Vagina (tissue), 2 donors: Measurements from ENCODE around the gene MAD1L1. TPM values are rescaled to one million over a fixed set of nuclear protein-coding genes. Genes with fewer than 3 reads are reported as not detected.

Source experiments
- DNase-seq, 2 donors: peaks; one replicate each; pipeline ENCODE4 v3.0.0-alpha.2; 2017; ENCODE audit errors: extremely low spot score in 2 of 2
- H3K27ac ChIP-seq: fragments of 200-600 bp; sonication (generic); one replicate; pipeline ENCODE4 v1.5.1; 2019
- H3K27me3 ChIP-seq: fragments of 200-600 bp; sonication (generic); one replicate; pipeline ENCODE4 v1.5.1; 2019
- H3K36me3 ChIP-seq, 2 donors: fragments of 200-600 bp; sonication (generic); one replicate each; pipeline ENCODE4 v1.5.1; 2017 to 2019
- H3K4me1 ChIP-seq: fragments of 200-600 bp; sonication (generic); one replicate; pipeline ENCODE4 v1.5.1; 2019
- H3K4me3 ChIP-seq, 2 donors: fragments of 200-600 bp; sonication (generic); 1 replicate in 1 of 2; 2 replicates in 1 of 2; pipeline ENCODE4 v1.5.1; 2016 to 2019
- H3K9me3 ChIP-seq: fragments of 200-600 bp; sonication (generic); one replicate; pipeline ENCODE4 v1.5.1; 2019
- CTCF ChIP-seq, 3 experiments: fragments of 450-650 bp in 2 of 3; fragments of 200-600 bp in 1 of 3; sonication (generic) in 1 of 3; IDR thresholded peaks; one replicate each; pipeline ENCODE4 v1.5.1; 2017 to 2019; ENCODE audit warnings: antibody characterized with exemption in 3 of 3, mild to moderate bottlenecking in 2 of 3, moderate library complexity in 2 of 3
- POLR2A ChIP-seq, 2 donors: fragments of 450-650 bp; IDR thresholded peaks; one replicate each; pipeline ENCODE4 v1.6.1; 2017; ENCODE audit warnings: antibody characterized with exemption in 2 of 2, mild to moderate bottlenecking in 2 of 2, moderate library complexity in 2 of 2
- POLR2AphosphoS5 ChIP-seq, 2 donors: sonication (generic); formaldehyde crosslinking; IDR thresholded peaks; one replicate each; pipeline ENCODE4 v1.9.0; 2017; ENCODE audit warnings: antibody characterized with exemption in 2 of 2, mild to moderate bottlenecking in 2 of 2, low read depth in 1 of 2; ENCODE audit not compliant: insufficient read depth in 1 of 2
- intact Hi-C: fragments of 100-400 bp; cut with DNase I; formaldehyde crosslinking; loops from one replicate; pipeline ENCODE4 v1.15.1; 2023
- total RNA-seq: library from RNA; depleted of rRNA; stranded (reverse); fragments of >200 nt; gene quantifications from one replicate; pipeline ENCODE4 v1.2.3, GENCODE V29; 2016

MAD1L1 gene
- total RNA-seq, 1 donor from 2014 or later = 62.4 TPM

- Histone ChIP-seq H3K4me3 (no peak overlapping the region), H3K4me1 (peaks cover 28% of the 10 kb centered on the region), H3K9me3 (no peaks in the 10 kb centered on the region), H3K27me3 (no peaks in the 10 kb centered on the region), H3K36me3 (no peaks in the 10 kb centered on the region), H3K27ac (no peak overlapping the region)
- intact Hi-C loops = no loop called here
- TF ChIP-seq POLR2AphosphoS5 (IDR thresholded peaks at IDR 0.05; ENCODE audit: insufficient read depth in 1 of 2, low read depth in 1 of 2) (no peak), CTCF (IDR thresholded peaks at IDR 0.05) (no peak)
- no peak for DNase-seq
These were observed 424.7 kb downstream of the MAD1L1 start for GRCh38 chr7:1807821-1808600.

GRCh38 chr7:1806354-1806753 is 426.4 kb downstream of the MAD1L1 start:
- no peak overlapping the region for H3K4me3 ChIP-seq
- H3K9me3 ChIP-seq = no peaks in the 10 kb centered on the region
- TF ChIP-seq POLR2A (IDR thresholded peaks at IDR 0.05) (no peak), CTCF (IDR thresholded peaks at IDR 0.05) (no peak), POLR2AphosphoS5 (IDR thresholded peaks at IDR 0.05; ENCODE audit: insufficient read depth in 1 of 2, low read depth in 1 of 2) (no peak)
- no peaks in the 10 kb centered on the region for H3K27me3 ChIP-seq
- H3K36me3 ChIP-seq = no peaks in the 10 kb centered on the region
- intact Hi-C loops = no loop called here
- DNase-seq = peak; percentile 8 to 70
- H3K27ac ChIP-seq = no peak overlapping the region
- H3K4me1 ChIP-seq = peaks cover 11% of the 10 kb centered on the region

GRCh38 chr7:1804310-1804709 is 428.4 kb downstream of the MAD1L1 start:
- Histone ChIP-seq H3K27ac (no peak overlapping the region), H3K9me3 (no peaks in the 10 kb centered on the region), H3K4me1 (no peaks in the 10 kb centered on the region), H3K27me3 (no peaks in the 10 kb centered on the region), H3K36me3 (no peaks in the 10 kb centered on the region), H3K4me3 (no peak overlapping the region)
- DNase-seq = peak in 1 of 2 donors; percentile 25
- TF ChIP-seq POLR2A (IDR thresholded peaks at IDR 0.05) = no peak
- TF ChIP-seq POLR2AphosphoS5 (IDR thresholded peaks at IDR 0.05; ENCODE audit: insufficient read depth in 1 of 2, low read depth in 1 of 2) = no peak
- no peak for TF ChIP-seq CTCF (IDR thresholded peaks at IDR 0.05)
- intact Hi-C loops = no loop called here

GRCh38 chr7:1802899-1803298 is 429.8 kb downstream of the MAD1L1 start:
- Histone ChIP-seq H3K36me3 (no peaks in the 10 kb centered on the region), H3K27me3 (no peaks in the 10 kb centered on the region), H3K27ac (no peak overlapping the region), H3K9me3 (no peaks in the 10 kb centered on the region), H3K4me3 (no peak overlapping the region), H3K4me1 (no peaks in the 10 kb centered on the region)
- DNase-seq = no peak
- TF ChIP-seq POLR2AphosphoS5 (IDR thresholded peaks at IDR 0.05; ENCODE audit: insufficient read depth in 1 of 2, low read depth in 1 of 2) (no peak), POLR2A (IDR thresholded peaks at IDR 0.05) (no peak), CTCF (IDR thresholded peaks at IDR 0.05) (no peak)
- intact Hi-C loops = no loop called here

GRCh38 chr7:1800902-1801301 is 431.8 kb downstream of the MAD1L1 start:
- Histone ChIP-seq H3K36me3 (no peaks in the 10 kb centered on the region), H3K27me3 (no peaks in the 10 kb centered on the region), H3K27ac (no peak overlapping the region), H3K4me1 (no peaks in the 10 kb centered on the region), H3K4me3 (no peak overlapping the region), H3K9me3 (no peaks in the 10 kb centered on the region)
- intact Hi-C loops = no loop called here
- TF ChIP-seq POLR2AphosphoS5 (IDR thresholded peaks at IDR 0.05; ENCODE audit: insufficient read depth in 1 of 2, low read depth in 1 of 2) (no peak), POLR2A (IDR thresholded peaks at IDR 0.05) (no peak), CTCF (IDR thresholded peaks at IDR 0.05) (no peak)
- DNase-seq = no peak
